Thymus (tissue), 11 donors: ENCODE data around the gene GCNT2. TPM values are rescaled to one million over a fixed set of nuclear protein-coding genes. Genes with fewer than 3 reads are reported as not detected.

Source experiments
- DNase-seq, 9 donors: peaks; one replicate each; pipeline ENCODE4 v3.0.0-alpha.2; 2013; ENCODE audit warnings: low spot score in 9 of 9, low read depth in 6 of 9, missing footprints in 1 of 9
- H3K27ac ChIP-seq, 2 donors: one replicate each; pipeline ENCODE4 v1.5.1; 2013; ENCODE audit warnings: control low read depth in 1 of 2, low read depth in 1 of 2, low read length in 1 of 2, mild to moderate bottlenecking in 1 of 2, moderate library complexity in 1 of 2
- H3K27me3 ChIP-seq, 2 donors: one replicate each; pipeline ENCODE4 v1.5.1; 2013; ENCODE audit warnings: low read length in 1 of 2; ENCODE audit not compliant: control insufficient read depth in 2 of 2, insufficient read depth in 1 of 2
- H3K36me3 ChIP-seq, 2 donors: one replicate each; pipeline ENCODE4 v1.5.1; 2013; ENCODE audit warnings: low read length in 1 of 2, mild to moderate bottlenecking in 1 of 2, moderate library complexity in 1 of 2; ENCODE audit not compliant: control insufficient read depth in 2 of 2, insufficient read depth in 2 of 2
- H3K4me1 ChIP-seq, 2 donors: one replicate each; pipeline ENCODE4 v1.5.1; 2013; ENCODE audit warnings: low read length in 2 of 2; ENCODE audit not compliant: control insufficient read depth in 2 of 2, insufficient read depth in 2 of 2
- H3K4me3 ChIP-seq, 2 donors: one replicate each; pipeline ENCODE4 v1.5.1; 2013; ENCODE audit warnings: low read length in 2 of 2, control low read depth in 1 of 2, mild to moderate bottlenecking in 1 of 2
- H3K9me3 ChIP-seq, 2 donors: one replicate each; pipeline ENCODE4 v1.5.1; 2013; ENCODE audit warnings: low read length in 1 of 2, mild to moderate bottlenecking in 1 of 2; ENCODE audit not compliant: control insufficient read depth in 2 of 2, insufficient read depth in 1 of 2
- WGBS: extraction: QIAGEN DNeasy Blood & Tissue Kit; methylation state at CpG from one replicate; pipeline ENCODE4 v1.1.7; 2013; 5-methylcytosine and 5-hydroxymethylcytosine counted together
- polyA plus RNA-seq: library from polyadenylated mRNA; stranded (reverse); fragments of 200-250 nt; gene quantifications from one replicate; pipeline ENCODE4 v1.2.3, GENCODE V29; 2013
- total RNA-seq: library from RNA; stranded (reverse); fragments of 120-200 nt; gene quantifications from one replicate; pipeline ENCODE4 v1.2.4, GENCODE V29; 2013
- donor health status: healthy.

The GCNT2 gene
- total and polyA plus RNA-seq, 2 donors = 1.6 to 1.8 TPM

GRCh38 chr6:10588562-10589428 lies 67.6 kb downstream of the GCNT2 start:
- no peak for DNase-seq
- WGBS = 93% methylated on average over 7 of the region's 7 CpGs
- Histone ChIP-seq H3K36me3 (no peaks in the 10 kb centered on the region), H3K27me3 (no peaks in the 10 kb centered on the region), H3K4me1 (no peaks in the 10 kb centered on the region), H3K9me3 (no peaks in the 10 kb centered on the region), H3K4me3 (no peak overlapping the region), H3K27ac (no peak overlapping the region)

GRCh38 chr6:10589429-10589727 lies 68.2 kb downstream of the GCNT2 start:
- Histone ChIP-seq H3K4me1 (no peaks in the 10 kb centered on the region), H3K4me3 (no peak overlapping the region), H3K36me3 (no peaks in the 10 kb centered on the region), H3K27ac (no peak overlapping the region), H3K27me3 (no peaks in the 10 kb centered on the region), H3K9me3 (no peaks in the 10 kb centered on the region)
- WGBS = 98% methylated on average over 2 of the region's 2 CpGs
- no peak for DNase-seq

- Histone ChIP-seq H3K4me3 (no peak overlapping the region), H3K27me3 (no peaks in the 10 kb centered on the region), H3K4me1 (no peaks in the 10 kb centered on the region), H3K9me3 (no peaks in the 10 kb centered on the region), H3K27ac (no peak overlapping the region), H3K36me3 (no peaks in the 10 kb centered on the region)
- no peak for DNase-seq
- WGBS = 97% methylated on average over 3 of the region's 3 CpGs
Observed at GRCh38 chr6:10589983-10590382, 68.8 kb downstream of the GCNT2 start.

- WGBS = 95% methylated on average over 14 of the region's 14 CpGs
- Histone ChIP-seq H3K36me3 (no peaks in the 10 kb centered on the region), H3K9me3 (no peaks in the 10 kb centered on the region), H3K27ac (no peak overlapping the region), H3K4me3 (no peak overlapping the region), H3K27me3 (no peaks in the 10 kb centered on the region), H3K4me1 (no peaks in the 10 kb centered on the region)
- DNase-seq = no peak
Observed at GRCh38 chr6:10591422-10592160, 70.4 kb downstream of the GCNT2 start.

- Histone ChIP-seq H3K27me3 (no peaks in the 10 kb centered on the region), H3K27ac (no peak overlapping the region), H3K4me1 (no peaks in the 10 kb centered on the region), H3K4me3 (no peak overlapping the region), H3K9me3 (no peaks in the 10 kb centered on the region), H3K36me3 (no peaks in the 10 kb centered on the region)
- WGBS = 93% methylated on average over 11 of the region's 11 CpGs
- DNase-seq = no peak
Observed at GRCh38 chr6:10595731-10596664, 74.8 kb downstream of the GCNT2 start.

- 98% methylated on average over 5 of the region's 5 CpGs for WGBS
- Histone ChIP-seq H3K27ac (no peak overlapping the region), H3K36me3 (no peaks in the 10 kb centered on the region), H3K4me1 (no peaks in the 10 kb centered on the region), H3K4me3 (no peak overlapping the region), H3K27me3 (no peaks in the 10 kb centered on the region), H3K9me3 (no peaks in the 10 kb centered on the region)
- DNase-seq = no peak
Observed at GRCh38 chr6:10597499-10598001, 76.4 kb downstream of the GCNT2 start.

GRCh38 chr6:10598084-10598960 lies 77.2 kb downstream of the GCNT2 start:
- Histone ChIP-seq H3K9me3 (no peaks in the 10 kb centered on the region), H3K4me3 (no peak overlapping the region), H3K27ac (no peak overlapping the region), H3K36me3 (no peaks in the 10 kb centered on the region), H3K4me1 (no peaks in the 10 kb centered on the region), H3K27me3 (no peaks in the 10 kb centered on the region)
- DNase-seq = no peak
- WGBS = 67% methylated on average over 11 of the region's 11 CpGs

GRCh38 chr6:10599046-10599445 lies 77.9 kb downstream of the GCNT2 start:
- Histone ChIP-seq H3K9me3 (no peaks in the 10 kb centered on the region), H3K4me1 (no peaks in the 10 kb centered on the region), H3K4me3 (no peak overlapping the region), H3K27ac (no peak overlapping the region), H3K36me3 (no peaks in the 10 kb centered on the region), H3K27me3 (no peaks in the 10 kb centered on the region)
- WGBS = 97% methylated on average over 7 of the region's 7 CpGs
- DNase-seq = no peak
